ENCODE data around the gene GALNT17.

The GALNT17 gene

DNA sequence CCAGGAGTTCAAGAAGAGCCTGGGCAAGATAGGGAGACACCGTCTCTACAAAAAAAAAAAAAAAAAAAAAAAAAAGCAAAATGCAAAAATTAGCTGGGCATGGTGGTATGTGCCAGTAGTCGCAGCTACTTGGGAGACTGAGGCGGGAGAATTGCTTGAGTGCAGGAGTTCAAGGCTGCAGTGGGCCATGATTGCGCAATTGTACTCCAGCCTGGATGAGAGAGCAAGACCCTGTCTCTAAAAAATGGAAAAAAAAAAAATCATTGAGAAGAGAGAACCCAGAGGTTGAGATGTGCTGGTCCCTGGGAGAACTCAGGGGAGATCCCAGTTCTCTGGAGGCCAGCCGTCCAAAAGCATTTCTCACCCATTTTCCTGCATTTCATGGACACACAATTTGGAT, 95.2 kb downstream of the GALNT17 start:
- no peak for DNase-seq (ENCODE audit: low read depth)
- TF ChIP-seq, protein P1, sequence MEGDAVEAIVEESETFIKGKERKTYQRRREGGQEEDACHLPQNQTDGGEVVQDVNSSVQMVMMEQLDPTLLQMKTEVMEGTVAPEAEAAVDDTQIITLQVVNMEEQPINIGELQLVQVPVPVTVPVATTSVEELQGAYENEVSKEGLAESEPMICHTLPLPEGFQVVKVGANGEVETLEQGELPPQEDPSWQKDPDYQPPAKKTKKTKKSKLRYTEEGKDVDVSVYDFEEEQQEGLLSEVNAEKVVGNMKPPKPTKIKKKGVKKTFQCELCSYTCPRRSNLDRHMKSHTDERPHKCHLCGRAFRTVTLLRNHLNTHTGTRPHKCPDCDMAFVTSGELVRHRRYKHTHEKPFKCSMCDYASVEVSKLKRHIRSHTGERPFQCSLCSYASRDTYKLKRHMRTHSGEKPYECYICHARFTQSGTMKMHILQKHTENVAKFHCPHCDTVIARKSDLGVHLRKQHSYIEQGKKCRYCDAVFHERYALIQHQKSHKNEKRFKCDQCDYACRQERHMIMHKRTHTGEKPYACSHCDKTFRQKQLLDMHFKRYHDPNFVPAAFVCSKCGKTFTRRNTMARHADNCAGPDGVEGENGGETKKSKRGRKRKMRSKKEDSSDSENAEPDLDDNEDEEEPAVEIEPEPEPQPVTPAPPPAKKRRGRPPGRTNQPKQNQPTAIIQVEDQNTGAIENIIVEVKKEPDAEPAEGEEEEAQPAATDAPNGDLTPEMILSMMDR (IDR thresholded peaks at IDR 0.05; ENCODE audit: control insufficient read depth, extremely low read depth, insufficient read depth): no peak
- no peak overlapping the region for H3K4me3 ChIP-seq (ENCODE audit: low read depth, low read length)

DNA sequence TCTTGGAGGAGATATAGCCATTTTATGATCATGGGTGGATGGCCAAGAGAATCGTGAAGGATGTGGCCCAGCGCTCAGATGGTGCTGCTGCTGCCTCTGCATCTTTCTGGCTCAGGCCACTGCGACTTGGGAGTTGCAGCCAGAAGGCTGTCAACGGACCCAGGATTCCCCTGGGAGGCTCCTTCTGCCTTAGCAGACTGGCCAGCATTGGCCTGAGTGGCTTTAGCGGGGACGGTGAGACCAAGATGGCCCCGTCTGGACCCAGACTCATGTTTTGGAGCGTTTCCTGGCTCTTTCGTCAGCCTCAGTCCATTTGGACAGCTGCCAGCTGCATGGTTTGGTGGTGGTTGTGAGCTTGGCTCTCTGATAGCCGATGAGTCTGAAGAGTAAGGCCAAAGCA, 97.2 kb downstream of the GALNT17 start:
- TF ChIP-seq, protein P1 (IDR thresholded peaks at IDR 0.05; ENCODE audit: control insufficient read depth, extremely low read depth, insufficient read depth): no peak
- DNase-seq (ENCODE audit: low read depth): no peak

DNA sequence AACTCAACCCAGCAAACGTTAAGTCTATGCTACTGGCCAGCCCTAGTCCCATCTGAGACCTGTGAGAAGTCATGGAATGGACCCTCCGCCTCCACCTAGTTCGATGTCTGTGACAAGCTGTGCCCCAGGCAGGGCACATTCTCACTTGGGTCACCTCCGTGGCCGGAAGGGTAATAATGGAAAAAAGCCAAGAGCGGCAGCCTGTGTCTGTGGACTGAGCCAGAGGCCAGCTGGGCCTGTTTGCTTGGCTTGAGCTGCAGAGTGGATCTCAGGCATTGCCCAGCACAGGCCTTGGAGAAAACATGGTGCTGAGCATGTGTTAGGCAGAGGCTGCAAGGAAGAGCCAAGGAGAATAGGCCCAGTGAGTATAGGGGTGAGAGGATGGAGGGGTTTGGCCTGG, 97.8 kb downstream of the GALNT17 start:
- no peak for DNase-seq (ENCODE audit: low read depth)
- TF ChIP-seq, protein P1 (IDR thresholded peaks at IDR 0.05; ENCODE audit: control insufficient read depth, extremely low read depth, insufficient read depth): no peak
- no peak overlapping the region for H3K4me3 ChIP-seq (ENCODE audit: low read depth, low read length)

More for the DNA sequence above, 97.2 kb downstream of the GALNT17 start:
- H3K4me3 ChIP-seq (ENCODE audit: low read depth, low read length): no peak overlapping the region

DNA sequence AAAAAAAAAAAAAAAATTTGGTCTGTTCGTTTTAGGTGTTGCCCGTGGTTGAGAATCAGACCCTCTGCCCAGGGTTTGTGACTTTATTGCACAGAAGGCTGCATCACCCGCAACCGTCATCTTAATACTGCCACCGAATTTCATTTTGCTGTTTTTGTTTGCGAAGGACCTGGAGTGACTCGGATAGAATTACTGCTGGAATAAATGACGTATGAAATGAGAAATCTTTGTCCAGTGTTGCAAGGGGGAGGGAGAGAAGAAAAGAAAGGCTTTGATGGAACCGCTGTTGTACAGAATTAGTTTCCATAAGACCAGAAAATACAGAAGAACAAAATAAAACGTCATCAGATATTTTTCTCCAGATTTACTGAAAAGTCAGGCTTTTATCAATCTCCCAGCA, 103.3 kb downstream of the GALNT17 start:
- DNase-seq (ENCODE audit: low read depth): no peak
- TF ChIP-seq, protein P1 (IDR thresholded peaks at IDR 0.05; ENCODE audit: control insufficient read depth, extremely low read depth, insufficient read depth): no peak
- H3K4me3 ChIP-seq (ENCODE audit: low read depth, low read length): no peak overlapping the region

DNA sequence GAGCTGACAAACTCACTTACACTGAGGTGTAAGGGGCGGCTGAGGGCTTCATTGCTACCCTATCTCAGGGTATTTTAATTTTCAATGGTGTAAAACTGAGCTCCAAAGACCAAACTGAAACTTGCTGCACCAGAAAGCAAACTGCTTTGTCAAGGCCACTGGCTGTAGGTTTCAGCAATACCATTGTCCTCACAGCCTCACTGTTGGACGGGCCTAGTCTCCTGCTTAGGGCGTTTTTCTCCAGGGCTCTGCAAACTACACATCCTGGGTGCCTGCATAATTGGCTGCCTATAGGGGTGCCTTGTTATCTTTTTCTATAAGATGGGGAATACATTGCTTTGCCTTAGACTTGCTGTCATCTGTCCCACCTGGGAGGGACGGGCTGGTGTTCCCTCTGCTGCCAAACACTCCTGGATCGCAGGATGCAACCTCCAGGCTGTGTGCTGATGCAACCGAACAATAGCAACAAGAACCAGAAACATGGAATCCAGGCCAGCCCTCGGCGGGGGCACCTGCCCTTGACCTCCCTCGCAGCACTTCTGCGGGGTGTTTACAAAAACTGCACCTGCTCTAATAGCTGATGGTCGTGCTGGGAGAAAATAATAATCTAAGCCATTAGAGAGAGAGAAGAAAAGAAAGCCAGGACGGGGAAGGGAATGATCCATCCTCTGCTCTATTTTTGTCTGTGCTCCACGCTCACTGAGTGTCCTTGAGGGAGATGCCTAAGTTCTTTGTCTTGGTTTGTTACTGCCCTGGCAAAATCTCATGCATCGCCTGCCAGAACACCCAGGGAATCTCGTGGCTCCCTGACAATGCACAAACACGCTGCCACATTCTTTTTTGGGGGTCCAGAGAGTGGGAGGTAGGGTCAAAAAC, 104.5 kb downstream of the GALNT17 start:
- TF ChIP-seq, protein P1 (IDR thresholded peaks at IDR 0.05; ENCODE audit: control insufficient read depth, extremely low read depth, insufficient read depth): no peak
- DNase-seq (ENCODE audit: low read depth): no peak
- H3K4me3 ChIP-seq (ENCODE audit: low read depth, low read length): no peak overlapping the region

DNA sequence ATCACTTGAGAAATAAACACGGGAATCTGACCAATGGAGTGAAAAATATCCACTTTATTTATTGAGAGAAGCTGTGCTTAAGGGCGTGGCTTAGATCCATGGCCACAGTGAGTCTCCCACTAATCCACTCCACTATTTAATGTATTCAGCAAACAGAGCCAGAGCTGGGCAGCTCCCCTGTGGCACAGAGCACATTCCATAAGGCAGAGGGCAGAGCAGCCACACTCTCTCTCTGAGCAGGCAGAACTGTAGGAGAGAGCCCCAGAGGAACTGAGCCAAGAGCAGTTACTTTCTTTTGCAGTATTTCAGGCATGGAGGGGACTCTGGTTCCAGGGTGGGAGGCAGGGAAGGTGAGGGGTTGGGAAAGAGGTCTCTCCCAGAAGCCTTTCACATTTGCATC, 106.0 kb downstream of the GALNT17 start:
- H3K4me3 ChIP-seq (ENCODE audit: low read depth, low read length): no peak overlapping the region
- DNase-seq (ENCODE audit: low read depth): no peak
- TF ChIP-seq, protein P1 (IDR thresholded peaks at IDR 0.05; ENCODE audit: control insufficient read depth, extremely low read depth, insufficient read depth): no peak

Data from LNCaP clone FGC (cell line).